Colonic mucosa (tissue), 4 donors: ENCODE results near the gene CYB5B. TPM values are rescaled to one million over a fixed set of nuclear protein-coding genes. Genes with fewer than 3 reads are reported as not detected.

ENCODE experiments used
- DNase-seq: peaks from one replicate; pipeline ENCODE4 v3.0.0-alpha.2; 2020
- H3K27ac ChIP-seq: fragments of 200-600 bp; one replicate; pipeline ENCODE4 v1.8.0; 2021
- H3K27me3 ChIP-seq: fragments of 200-600 bp; one replicate; pipeline ENCODE4 v1.8.0; 2021
- H3K36me3 ChIP-seq: fragments of 200-600 bp; one replicate; pipeline ENCODE4 v1.8.0; 2021
- H3K4me1 ChIP-seq: fragments of 200-600 bp; one replicate; pipeline ENCODE4 v1.8.0; 2021; ENCODE audit warnings: mild to moderate bottlenecking
- H3K4me3 ChIP-seq: fragments of 200-600 bp; one replicate; pipeline ENCODE4 v1.8.0; 2021
- H3K9ac ChIP-seq, 2 donors: one replicate each; pipeline ENCODE4 v1.7.0; 2013; ENCODE audit warnings: control low read depth in 2 of 2, low read depth in 2 of 2, low read length in 2 of 2
- H3K9me3 ChIP-seq: fragments of 200-600 bp; one replicate; pipeline ENCODE4 v1.8.0; 2021
- intact Hi-C: fragments of 100-400 bp; cut with DNase I; formaldehyde crosslinking; loops from one replicate; pipeline ENCODE4 v1.14.1; 2022
- total RNA-seq, 2 donors: library from RNA; stranded (reverse); fragmentation: NEBNext Ultra II Directional in 1 of 2; extraction: Animal tissue kit (Norgen Biotek cat#: 25700) in 1 of 2; gene quantifications; one replicate each; pipeline ENCODE4 v1.2.1, GENCODE V29; 2021
- TF ChIP-seq, protein P1 (sequence below): fragments of 200-600 bp; IDR thresholded peaks from one replicate; pipeline ENCODE4 v1.8.0; 2022; ENCODE audit warnings: antibody characterized with exemption, mild to moderate bottlenecking
- donor health status: healthy.
- donor health status: DM: no; HTN: no; CAD: no.
- donor health status: DM: no; HTN: no; CAD: no.

Gene CYB5B
- total RNA-seq, 2 donors from 2014 or later, result 166 to 220 TPM

DNA sequence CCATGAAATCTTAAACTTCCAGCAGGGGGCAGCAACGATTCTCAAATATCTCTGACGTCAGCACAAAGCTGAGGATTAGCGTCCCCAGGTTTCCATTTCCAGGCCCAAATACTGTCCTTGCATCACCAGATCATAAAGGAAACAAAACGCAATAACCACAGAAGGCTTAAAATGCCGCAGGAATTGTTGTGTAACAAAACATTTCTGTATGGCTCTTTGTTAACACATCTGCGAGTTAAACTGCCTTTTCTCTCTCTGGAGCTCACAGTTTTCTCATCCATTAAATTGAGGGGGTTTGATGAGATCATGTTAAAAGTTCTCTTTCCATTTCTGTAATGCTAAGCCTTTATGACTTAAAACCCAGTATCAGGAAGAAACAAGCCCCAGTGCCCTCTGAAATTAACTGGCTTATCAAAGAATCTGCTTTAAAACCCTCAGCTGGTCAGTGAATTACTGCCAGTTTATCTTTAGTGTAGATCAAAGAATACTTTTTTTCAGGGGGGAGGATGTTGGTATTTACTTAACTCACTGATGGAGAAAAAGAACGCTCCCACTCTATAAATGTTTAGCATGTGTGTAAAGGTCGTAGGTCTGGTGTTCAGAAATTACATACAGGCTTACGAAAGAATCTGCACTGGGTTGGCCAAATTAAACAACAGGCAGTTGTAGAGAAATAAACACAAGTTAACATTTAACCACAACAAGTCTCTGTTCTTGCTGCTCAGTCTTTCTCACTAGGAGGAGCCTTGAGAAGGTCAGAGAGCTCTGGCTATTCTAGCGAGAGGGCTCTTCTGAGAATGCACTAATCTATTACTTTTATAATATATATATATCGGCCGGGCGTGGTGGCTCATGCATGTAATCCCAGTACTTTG is 28.0 kb upstream of the CYB5B start:
- no peaks in the 10 kb centered on the region for H3K36me3 ChIP-seq
- peak; percentile 91 for DNase-seq
- H3K27ac ChIP-seq, result peak overlapping the region; percentile 90
- H3K4me1 ChIP-seq, result peaks cover 10% of the 10 kb centered on the region
- H3K9ac ChIP-seq, result peak overlapping the region in 1 of 2 donors; percentile 56
- TF ChIP-seq, protein P1, sequence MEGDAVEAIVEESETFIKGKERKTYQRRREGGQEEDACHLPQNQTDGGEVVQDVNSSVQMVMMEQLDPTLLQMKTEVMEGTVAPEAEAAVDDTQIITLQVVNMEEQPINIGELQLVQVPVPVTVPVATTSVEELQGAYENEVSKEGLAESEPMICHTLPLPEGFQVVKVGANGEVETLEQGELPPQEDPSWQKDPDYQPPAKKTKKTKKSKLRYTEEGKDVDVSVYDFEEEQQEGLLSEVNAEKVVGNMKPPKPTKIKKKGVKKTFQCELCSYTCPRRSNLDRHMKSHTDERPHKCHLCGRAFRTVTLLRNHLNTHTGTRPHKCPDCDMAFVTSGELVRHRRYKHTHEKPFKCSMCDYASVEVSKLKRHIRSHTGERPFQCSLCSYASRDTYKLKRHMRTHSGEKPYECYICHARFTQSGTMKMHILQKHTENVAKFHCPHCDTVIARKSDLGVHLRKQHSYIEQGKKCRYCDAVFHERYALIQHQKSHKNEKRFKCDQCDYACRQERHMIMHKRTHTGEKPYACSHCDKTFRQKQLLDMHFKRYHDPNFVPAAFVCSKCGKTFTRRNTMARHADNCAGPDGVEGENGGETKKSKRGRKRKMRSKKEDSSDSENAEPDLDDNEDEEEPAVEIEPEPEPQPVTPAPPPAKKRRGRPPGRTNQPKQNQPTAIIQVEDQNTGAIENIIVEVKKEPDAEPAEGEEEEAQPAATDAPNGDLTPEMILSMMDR, result peak; percentile 79
- no peak overlapping the region for H3K4me3 ChIP-seq
- no peaks in the 10 kb centered on the region for H3K27me3 ChIP-seq
- no peaks in the 10 kb centered on the region for H3K9me3 ChIP-seq
- intact Hi-C loops, result loop anchor here (5.0 to 10.0 kb wide), 2 partner anchors 168 to 311 kb away; partner anchors contain the start of gene NFAT5

DNA sequence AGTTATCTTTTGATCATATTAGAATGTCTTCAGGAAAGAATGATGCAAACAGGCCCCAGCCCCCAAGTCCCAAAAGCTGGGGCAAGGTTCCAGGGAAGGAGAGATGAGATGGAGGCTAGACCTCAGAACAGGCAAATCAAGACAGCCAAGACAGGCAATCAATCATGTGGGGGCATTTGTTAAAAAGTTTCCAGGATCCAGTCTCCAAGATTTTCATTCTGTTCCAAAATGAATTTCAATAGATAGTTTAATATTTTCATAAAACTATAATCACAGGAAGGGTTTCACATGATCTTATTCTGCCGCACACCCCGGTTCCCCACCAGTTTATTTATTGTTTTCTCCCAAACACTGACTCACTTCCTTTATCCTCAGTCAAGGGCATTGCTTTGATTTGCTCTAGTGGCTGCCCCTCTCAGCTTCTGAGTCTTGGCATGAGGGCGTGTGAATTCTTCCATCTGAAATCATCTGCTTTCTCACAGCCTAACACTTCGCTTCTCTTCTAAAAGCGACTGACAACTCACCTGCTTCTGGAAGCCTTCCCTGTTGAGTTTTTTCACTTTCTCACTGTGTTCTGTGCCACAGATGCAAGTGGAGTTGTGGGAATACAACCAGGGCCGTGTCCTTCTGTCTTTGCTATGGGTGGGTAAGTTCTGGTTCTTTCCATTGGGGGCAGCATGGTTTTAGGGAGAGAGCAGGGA is 26.4 kb upstream of the CYB5B start:
- H3K27ac ChIP-seq, result peak overlapping the region; percentile 90
- H3K4me1 ChIP-seq, result peaks cover 10% of the 10 kb centered on the region
- TF ChIP-seq, protein P1, result peak; percentile 28
- no peaks in the 10 kb centered on the region for H3K27me3 ChIP-seq
- H3K36me3 ChIP-seq, result no peaks in the 10 kb centered on the region
- intact Hi-C loops, result loop anchor here (5.0 to 10.0 kb wide), 2 partner anchors 167 to 309 kb away; partner anchors contain the start of gene NFAT5
- H3K4me3 ChIP-seq, result no peak overlapping the region
- peak overlapping the region in 1 of 2 donors; percentile 73 for H3K9ac ChIP-seq
- H3K9me3 ChIP-seq, result no peaks in the 10 kb centered on the region
- DNase-seq, result peak; percentile 66

DNA sequence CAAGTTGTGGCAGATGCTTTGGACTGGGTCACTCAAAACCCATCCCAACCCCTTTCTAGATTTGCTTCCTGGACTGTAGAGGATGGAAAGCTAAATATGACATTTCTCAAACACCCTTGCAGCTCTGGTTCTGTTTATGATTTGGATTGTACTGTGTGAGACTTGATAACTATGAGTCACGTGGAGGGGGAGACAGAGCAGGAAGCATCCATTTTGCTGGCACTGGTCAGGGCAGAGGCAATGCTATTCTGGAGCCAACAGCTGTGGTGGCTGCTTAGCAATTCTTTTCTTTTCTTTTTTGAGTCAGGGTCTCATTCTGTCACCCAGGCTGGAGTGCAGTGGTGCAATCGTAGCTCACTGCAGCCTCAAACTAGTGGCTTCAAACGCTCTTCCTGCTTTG is 25.1 kb upstream of the CYB5B start:
- no peaks in the 10 kb centered on the region for H3K27me3 ChIP-seq
- H3K27ac ChIP-seq, result no peak overlapping the region
- DNase-seq, result no peak
- no peak overlapping the region for H3K4me3 ChIP-seq
- H3K4me1 ChIP-seq, result peaks cover 10% of the 10 kb centered on the region
- TF ChIP-seq, protein P1, result no peak
- H3K36me3 ChIP-seq, result no peaks in the 10 kb centered on the region
- no peak overlapping the region for H3K9ac ChIP-seq
- no peaks in the 10 kb centered on the region for H3K9me3 ChIP-seq
- intact Hi-C loops, result loop anchor here (5.0 to 10.0 kb wide), 2 partner anchors 165 to 308 kb away; partner anchors contain the start of gene NFAT5

DNA sequence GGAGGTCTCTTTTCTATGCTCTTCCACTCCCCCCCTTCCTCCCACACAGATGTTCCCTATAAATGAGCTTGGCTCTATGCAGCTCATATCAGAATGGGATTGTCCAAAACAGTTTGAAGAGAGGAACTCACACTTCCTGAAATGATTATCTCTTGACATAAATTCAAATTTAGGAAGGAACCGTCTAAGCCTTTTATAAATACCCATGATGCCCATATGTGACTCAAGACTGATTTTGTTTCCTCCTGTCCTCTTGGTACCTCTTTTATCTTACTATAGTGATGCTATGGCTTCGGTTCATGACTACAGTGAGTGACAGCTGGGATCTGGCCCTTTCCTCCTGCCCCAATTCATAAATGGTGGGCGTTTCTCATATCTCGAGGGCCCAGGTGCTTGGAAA is 22.0 kb upstream of the CYB5B start:
- H3K27ac ChIP-seq, result peak overlapping the region; percentile 56
- H3K4me3 ChIP-seq, result no peak overlapping the region
- H3K9ac ChIP-seq, result no peak overlapping the region
- no peaks in the 10 kb centered on the region for H3K27me3 ChIP-seq
- H3K4me1 ChIP-seq, result peaks cover 7% of the 10 kb centered on the region
- no peaks in the 10 kb centered on the region for H3K36me3 ChIP-seq
- intact Hi-C loops, result no loop called here
- TF ChIP-seq, protein P1, result no peak
- DNase-seq, result no peak
- H3K9me3 ChIP-seq, result no peaks in the 10 kb centered on the region

DNA sequence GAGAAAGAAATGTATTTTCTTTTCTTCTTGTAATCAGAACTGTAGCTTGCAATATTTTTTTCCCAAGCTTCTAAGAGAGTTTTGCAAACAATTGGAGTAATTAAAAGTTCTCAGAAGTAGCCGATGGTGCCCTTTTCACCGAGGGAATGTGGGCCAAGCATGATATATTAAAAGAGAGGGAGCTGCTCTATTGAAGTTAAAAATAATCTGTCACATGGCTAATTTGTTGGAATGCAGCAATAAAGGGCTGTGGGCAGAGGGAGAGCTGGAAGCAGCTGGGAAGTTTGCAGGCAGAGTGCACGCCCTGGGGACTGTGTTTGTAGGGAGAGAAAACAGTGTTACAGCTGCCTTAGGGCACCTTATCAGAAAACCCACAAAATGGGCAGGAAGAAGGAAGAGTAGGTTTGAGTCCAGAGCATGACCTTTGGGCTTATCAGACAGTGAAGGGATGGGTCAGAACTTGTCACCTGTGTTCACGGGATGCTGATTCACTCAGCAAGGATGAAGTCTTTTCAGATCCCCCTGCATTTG is 20.1 kb upstream of the CYB5B start:
- Histone ChIP-seq H3K36me3 (no peaks in the 10 kb centered on the region), H3K9ac (peak overlapping the region in 1 of 2 donors; percentile 62), H3K9me3 (no peaks in the 10 kb centered on the region), H3K4me3 (no peak overlapping the region), H3K27me3 (no peaks in the 10 kb centered on the region), H3K4me1 (peaks cover 11% of the 10 kb centered on the region), H3K27ac (peak overlapping the region; percentile 35)
- intact Hi-C loops, result no loop called here
- TF ChIP-seq, protein P1, result no peak
- DNase-seq, result peak; percentile 81
